IPS-20b (cell line): ENCODE measurements around the gene C13orf46.
"Not testable (repeated sequence)": the region's sequence is repeated elsewhere in the genome, so short reads cannot be mapped to it uniquely, and the experiment has no call there.

ENCODE experiments used
- H3K27ac ChIP-seq: one replicate; pipeline ENCODE4 v1.5.1; 2013; ENCODE audit warnings: low read length
- H3K27me3 ChIP-seq: 2 replicates; pipeline ENCODE4 v1.6.1; 2013; ENCODE audit warnings: mild to moderate bottlenecking, low read length, inconsistent platforms; ENCODE audit not compliant: insufficient read depth
- H3K36me3 ChIP-seq: 2 replicates; pipeline ENCODE4 v1.6.1; 2013; ENCODE audit warnings: low read depth, mild to moderate bottlenecking, inconsistent platforms, low read length, moderate library complexity; ENCODE audit not compliant: insufficient read depth
- H3K4me1 ChIP-seq: 2 replicates; pipeline ENCODE4 v1.6.1; 2013; ENCODE audit warnings: mild to moderate bottlenecking, control low read depth, inconsistent platforms, low read length, moderate library complexity; ENCODE audit not compliant: insufficient read depth
- H3K4me3 ChIP-seq: 2 replicates; pipeline ENCODE4 v1.5.1; 2013; ENCODE audit warnings: mild to moderate bottlenecking, low read length, inconsistent platforms
- H3K9ac ChIP-seq: 2 replicates; pipeline ENCODE4 v1.6.1; 2013; ENCODE audit warnings: low read depth, mild to moderate bottlenecking, inconsistent platforms, low read length, moderate library complexity
- H3K9me3 ChIP-seq: 2 replicates; pipeline ENCODE4 v1.6.1; 2013; ENCODE audit warnings: mild to moderate bottlenecking, low read depth, low read length, inconsistent platforms; ENCODE audit not compliant: insufficient read depth

The C13orf46 gene

GRCh38 chr13:113918981-113919701, 54.7 kb downstream of the C13orf46 start:
- no peaks in the 10 kb centered on the region for H3K36me3 ChIP-seq
- H3K27me3 ChIP-seq = no peaks in the 10 kb centered on the region
- H3K4me1 ChIP-seq = no peaks in the 10 kb centered on the region
- H3K9me3 ChIP-seq = peaks cover 4% of the 10 kb centered on the region; the same call in 1 of the 2 replicates
- H3K27ac ChIP-seq = no peak overlapping the region
- H3K4me3 ChIP-seq = no peak overlapping the region
- H3K9ac ChIP-seq = no peak overlapping the region

- no peaks in the 10 kb centered on the region for H3K27me3 ChIP-seq
Observed at GRCh38 chr13:113918580-113918979, 55.3 kb downstream of the C13orf46 start.

GRCh38 chr13:113917594-113918371, 56.1 kb downstream of the C13orf46 start:
- no peaks in the 10 kb centered on the region for H3K27me3 ChIP-seq
- H3K9ac ChIP-seq = no peak overlapping the region
- H3K4me3 ChIP-seq = no peak overlapping the region
- H3K36me3 ChIP-seq = no peaks in the 10 kb centered on the region
- H3K27ac ChIP-seq = no peak overlapping the region
- no peaks in the 10 kb centered on the region for H3K4me1 ChIP-seq
- H3K9me3 ChIP-seq = peaks cover 4% of the 10 kb centered on the region; the same call in 1 of the 2 replicates

More at GRCh38 chr13:113918580-113918979, 55.3 kb downstream of the C13orf46 start:
- H3K9me3 ChIP-seq = peaks cover 4% of the 10 kb centered on the region; the same call in 1 of the 2 replicates
- no peak overlapping the region for H3K27ac ChIP-seq
- H3K9ac ChIP-seq = no peak overlapping the region
- no peak overlapping the region for H3K4me3 ChIP-seq
- no peaks in the 10 kb centered on the region for H3K36me3 ChIP-seq
- H3K4me1 ChIP-seq = no peaks in the 10 kb centered on the region

- Histone ChIP-seq H3K9me3 (peaks cover 4% of the 10 kb centered on the region; the same call in 1 of the 2 replicates), H3K4me3 (no peak overlapping the region), H3K36me3 (no peaks in the 10 kb centered on the region), H3K27me3 (no peaks in the 10 kb centered on the region), H3K4me1 (no peaks in the 10 kb centered on the region), H3K27ac (no peak overlapping the region), H3K9ac (no peak overlapping the region)
Observed at GRCh38 chr13:113917096-113917495, 56.8 kb downstream of the C13orf46 start.

- no peaks in the 10 kb centered on the region for H3K9me3 ChIP-seq
- no peaks in the 10 kb centered on the region for H3K27me3 ChIP-seq
- H3K4me3 ChIP-seq = no peak overlapping the region
- H3K9ac ChIP-seq = no peak overlapping the region
- H3K27ac ChIP-seq = no peak overlapping the region
- H3K36me3 ChIP-seq = no peaks in the 10 kb centered on the region
- no peaks in the 10 kb centered on the region for H3K4me1 ChIP-seq
Observed at GRCh38 chr13:113916330-113916815, 57.5 kb downstream of the C13orf46 start.

DNA sequence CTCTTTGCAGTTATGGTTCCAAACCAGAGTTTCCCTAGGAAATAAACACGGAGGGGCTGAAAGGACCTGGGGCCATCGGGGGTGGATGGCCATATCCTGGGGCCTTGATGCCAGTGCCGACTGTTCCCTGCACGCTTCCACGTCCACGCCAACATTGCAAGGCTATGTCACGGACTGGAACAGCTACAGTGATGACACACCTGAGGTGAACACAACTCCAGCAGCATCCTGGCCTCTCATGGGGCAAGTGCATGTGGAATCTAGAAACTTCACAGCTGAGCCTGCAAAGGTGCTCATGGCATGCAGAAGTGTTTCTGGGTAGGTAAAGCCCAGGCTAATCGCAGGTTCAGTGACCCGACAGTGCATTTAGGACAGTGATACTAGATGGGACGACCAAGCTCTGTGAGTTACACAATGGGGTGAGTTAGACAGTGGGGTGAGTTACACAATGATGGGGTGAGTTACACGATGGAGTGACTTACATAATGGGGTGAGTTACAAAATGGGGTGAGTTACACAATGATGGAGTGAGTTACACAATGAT, 58.0 kb downstream of the C13orf46 start:
- Histone ChIP-seq H3K9me3 (no peaks in the 10 kb centered on the region), H3K4me1 (no peaks in the 10 kb centered on the region), H3K27me3 (no peaks in the 10 kb centered on the region), H3K36me3 (no peaks in the 10 kb centered on the region), H3K9ac (no peak overlapping the region), H3K27ac (no peak overlapping the region), H3K4me3 (no peak overlapping the region)

DNA sequence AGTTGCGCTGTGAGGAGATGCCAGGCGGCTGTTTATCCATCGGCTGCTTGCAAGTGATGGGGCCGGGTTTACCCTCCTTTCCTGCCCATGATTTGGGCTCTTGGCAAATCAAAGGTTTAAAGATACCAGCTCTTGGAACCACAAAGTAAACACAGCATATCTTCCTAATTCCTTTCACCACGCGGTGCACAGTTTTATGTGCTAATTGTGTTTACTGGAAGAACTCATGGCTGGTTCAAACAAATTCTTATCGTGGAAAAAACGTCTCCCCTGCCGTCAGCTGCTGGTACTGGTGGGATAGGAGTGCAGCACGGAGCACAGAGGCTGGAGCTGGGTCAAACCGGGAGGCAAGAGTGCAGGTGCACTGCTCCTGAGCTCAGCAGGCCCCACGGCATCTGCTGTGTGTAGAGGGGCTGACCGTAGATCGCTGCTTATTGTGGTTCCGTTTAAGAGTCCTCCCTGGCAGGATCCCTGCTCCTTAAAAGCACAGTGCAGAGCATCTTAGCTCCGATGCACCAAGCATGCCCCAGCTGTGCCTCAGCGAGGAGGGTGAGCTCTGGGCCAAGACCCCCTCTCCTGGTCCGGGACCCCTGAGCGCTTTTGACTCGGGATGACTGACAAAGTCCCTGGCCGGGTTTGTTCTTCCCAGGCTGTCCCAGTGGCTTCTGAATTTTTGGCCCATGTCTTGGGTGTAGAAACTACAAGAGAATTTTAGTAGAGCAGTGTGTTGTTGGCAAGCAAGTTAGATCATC, 58.7 kb downstream of the C13orf46 start:
- no peaks in the 10 kb centered on the region for H3K27me3 ChIP-seq
- H3K9ac ChIP-seq = no peak overlapping the region
- H3K4me3 ChIP-seq = no peak overlapping the region
- H3K27ac ChIP-seq = no peak overlapping the region
- H3K4me1 ChIP-seq = no peaks in the 10 kb centered on the region
- H3K9me3 ChIP-seq = no peaks in the 10 kb centered on the region
- H3K36me3 ChIP-seq = no peaks in the 10 kb centered on the region

DNA sequence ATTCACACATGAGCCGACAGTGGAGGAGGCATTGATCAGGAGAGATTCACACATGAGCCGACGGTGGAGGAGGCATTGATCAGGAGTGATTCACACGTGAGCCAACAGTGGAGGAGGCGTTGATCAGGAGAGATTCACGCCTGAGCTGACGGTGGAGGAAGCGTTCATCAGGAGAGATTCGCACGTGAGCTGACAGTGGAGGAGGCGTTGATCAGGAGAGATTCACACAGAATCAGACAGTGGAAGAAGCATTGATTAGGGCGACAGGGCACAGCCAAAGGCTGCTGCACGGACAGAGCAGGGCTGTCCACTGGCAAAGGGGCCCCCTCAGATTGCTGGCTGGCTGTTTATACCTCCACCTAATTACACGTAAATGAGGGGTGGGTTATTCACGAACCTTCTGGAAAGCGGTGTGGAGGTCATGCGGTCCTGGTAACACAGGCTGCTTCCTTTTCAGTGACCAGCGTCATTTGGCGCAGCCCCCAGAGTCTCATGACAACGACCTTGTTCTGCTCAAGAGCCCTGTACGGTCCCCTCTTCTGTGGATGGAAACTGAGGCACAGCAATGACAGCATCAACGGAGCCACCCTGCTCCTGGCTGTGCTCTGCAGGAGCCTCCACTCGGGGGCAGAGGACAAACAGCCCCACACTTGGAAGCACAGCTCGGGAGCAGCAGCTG, 59.4 kb downstream of the C13orf46 start:
- no peak overlapping the region for H3K27ac ChIP-seq
- no peaks in the 10 kb centered on the region for H3K27me3 ChIP-seq
- H3K4me3 ChIP-seq = no peak overlapping the region
- H3K36me3 ChIP-seq = no peaks in the 10 kb centered on the region
- H3K4me1 ChIP-seq = no peaks in the 10 kb centered on the region
- H3K9me3 ChIP-seq = no peaks in the 10 kb centered on the region
- no peak overlapping the region for H3K9ac ChIP-seq

DNA sequence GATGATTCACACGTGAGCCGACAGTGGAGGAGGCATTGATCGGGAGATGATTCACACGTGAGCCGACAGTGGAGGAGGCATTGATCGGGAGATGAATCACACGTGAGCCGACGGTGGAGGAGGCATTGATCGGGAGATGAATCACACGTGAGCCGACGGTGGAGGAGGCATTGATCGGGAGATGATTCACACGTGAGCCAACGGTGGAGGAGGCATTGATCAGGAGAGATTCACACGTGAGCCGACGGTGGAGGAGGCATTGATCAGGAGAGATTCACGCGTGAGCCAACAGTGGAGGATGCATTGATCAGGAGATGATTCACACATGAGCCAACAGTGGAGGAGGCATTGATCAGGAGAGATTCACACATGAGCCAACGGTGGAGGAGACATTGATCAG, 60.0 kb downstream of the C13orf46 start:
- H3K36me3 ChIP-seq, H3K4me1 ChIP-seq, H3K27ac ChIP-seq, H3K27me3 ChIP-seq, H3K4me3 ChIP-seq, H3K9ac ChIP-seq, H3K9me3 ChIP-seq: not testable (repeated sequence)

DNA sequence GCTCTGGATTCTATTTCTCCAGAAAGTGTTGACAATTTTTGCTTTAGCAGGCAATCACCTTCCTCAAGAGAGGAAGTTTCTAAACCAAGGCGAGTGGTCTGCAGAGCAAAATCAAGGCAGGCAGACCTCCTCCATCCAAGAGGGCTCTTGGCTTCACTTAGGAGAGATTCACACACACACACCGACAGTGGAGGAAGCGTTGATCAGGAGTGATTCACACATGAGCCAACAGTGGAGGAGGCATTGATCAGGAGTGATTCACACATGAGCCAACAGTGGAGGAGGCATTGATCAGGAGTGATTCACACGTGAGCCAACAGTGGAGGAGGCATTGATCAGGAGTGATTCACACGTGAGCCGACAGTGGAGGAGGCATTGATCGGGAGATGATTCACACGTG, 60.5 kb downstream of the C13orf46 start:
- H3K27me3 ChIP-seq, H3K27ac ChIP-seq: not testable (repeated sequence)

GRCh38 chr13:113912596-113912995, 61.3 kb downstream of the C13orf46 start:
- H3K9me3 ChIP-seq = no peaks in the 10 kb centered on the region
- H3K27ac ChIP-seq = no peak overlapping the region
- H3K4me1 ChIP-seq = peaks cover 4% of the 10 kb centered on the region; the same call in 1 of the 2 replicates
- H3K36me3 ChIP-seq = no peaks in the 10 kb centered on the region
- H3K27me3 ChIP-seq = no peaks in the 10 kb centered on the region
- no peak overlapping the region for H3K4me3 ChIP-seq
- no peak overlapping the region for H3K9ac ChIP-seq

More for the DNA sequence above, 60.5 kb downstream of the C13orf46 start:
- not testable (repeated sequence) for H3K4me3 ChIP-seq, H3K36me3 ChIP-seq, H3K9ac ChIP-seq, H3K4me1 ChIP-seq, H3K9me3 ChIP-seq
